Fibroblast of villous mesenchyme (primary cell): Measurements from ENCODE around the gene SLC10A3. TPM values are rescaled to one million over a fixed set of nuclear protein-coding genes. Genes with fewer than 3 reads are reported as not detected.

Experiments used
- DNase-seq: peaks from one replicate; pipeline ENCODE4 v3.0.0-alpha.2; 2010; ENCODE audit warnings: low read depth
- H3K4me3 ChIP-seq: 2 replicates; pipeline ENCODE4 v1.5.1; 2011; ENCODE audit warnings: low read depth, mild to moderate bottlenecking, low read length
- total RNA-seq: library from RNA; depleted of rRNA; stranded (reverse); fragments of >200 nt; gene quantifications from 2 replicates; pipeline ENCODE4 v1.2.3, GENCODE V29; 2012
- TF ChIP-seq, protein P1 (sequence below): IDR thresholded peaks from 2 replicates; pipeline ENCODE4 v1.5.1; 2012; ENCODE audit warnings: low read depth, mild to moderate bottlenecking, low read length; ENCODE audit not compliant: insufficient read depth

Gene SLC10A3
- total RNA-seq, 1 donor = 31.5 TPM

DNA sequence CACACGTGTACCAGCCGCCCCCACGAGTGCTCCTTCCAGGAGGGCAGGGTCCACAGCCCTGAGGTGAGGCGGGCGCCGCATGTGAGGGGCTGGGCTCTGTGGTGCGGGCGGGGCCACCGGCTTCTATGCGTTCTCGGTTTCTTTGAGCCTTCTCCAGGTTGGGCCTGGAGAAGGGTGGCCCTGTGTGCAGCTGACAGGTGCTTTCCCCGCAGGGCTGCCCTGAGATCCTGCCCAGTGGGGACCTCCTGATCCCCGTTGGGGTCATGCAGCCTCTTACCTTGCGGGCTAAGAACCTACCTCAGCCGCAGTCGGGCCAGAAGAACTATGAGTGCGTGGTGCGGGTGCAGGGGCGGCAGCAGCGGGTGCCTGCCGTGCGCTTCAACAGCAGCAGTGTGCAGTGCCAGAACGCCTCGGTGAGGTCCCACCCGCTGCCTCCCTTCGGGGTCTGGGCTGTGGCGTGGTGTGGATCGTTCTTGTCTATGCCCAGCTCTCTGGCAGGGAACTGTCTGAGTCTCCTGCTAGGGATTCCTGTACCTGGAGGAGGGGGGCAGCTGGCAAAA, 25.5 kb downstream of the SLC10A3 start:
- no peak overlapping the region for H3K4me3 ChIP-seq
- TF ChIP-seq, protein P1, sequence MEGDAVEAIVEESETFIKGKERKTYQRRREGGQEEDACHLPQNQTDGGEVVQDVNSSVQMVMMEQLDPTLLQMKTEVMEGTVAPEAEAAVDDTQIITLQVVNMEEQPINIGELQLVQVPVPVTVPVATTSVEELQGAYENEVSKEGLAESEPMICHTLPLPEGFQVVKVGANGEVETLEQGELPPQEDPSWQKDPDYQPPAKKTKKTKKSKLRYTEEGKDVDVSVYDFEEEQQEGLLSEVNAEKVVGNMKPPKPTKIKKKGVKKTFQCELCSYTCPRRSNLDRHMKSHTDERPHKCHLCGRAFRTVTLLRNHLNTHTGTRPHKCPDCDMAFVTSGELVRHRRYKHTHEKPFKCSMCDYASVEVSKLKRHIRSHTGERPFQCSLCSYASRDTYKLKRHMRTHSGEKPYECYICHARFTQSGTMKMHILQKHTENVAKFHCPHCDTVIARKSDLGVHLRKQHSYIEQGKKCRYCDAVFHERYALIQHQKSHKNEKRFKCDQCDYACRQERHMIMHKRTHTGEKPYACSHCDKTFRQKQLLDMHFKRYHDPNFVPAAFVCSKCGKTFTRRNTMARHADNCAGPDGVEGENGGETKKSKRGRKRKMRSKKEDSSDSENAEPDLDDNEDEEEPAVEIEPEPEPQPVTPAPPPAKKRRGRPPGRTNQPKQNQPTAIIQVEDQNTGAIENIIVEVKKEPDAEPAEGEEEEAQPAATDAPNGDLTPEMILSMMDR = no peak

DNA sequence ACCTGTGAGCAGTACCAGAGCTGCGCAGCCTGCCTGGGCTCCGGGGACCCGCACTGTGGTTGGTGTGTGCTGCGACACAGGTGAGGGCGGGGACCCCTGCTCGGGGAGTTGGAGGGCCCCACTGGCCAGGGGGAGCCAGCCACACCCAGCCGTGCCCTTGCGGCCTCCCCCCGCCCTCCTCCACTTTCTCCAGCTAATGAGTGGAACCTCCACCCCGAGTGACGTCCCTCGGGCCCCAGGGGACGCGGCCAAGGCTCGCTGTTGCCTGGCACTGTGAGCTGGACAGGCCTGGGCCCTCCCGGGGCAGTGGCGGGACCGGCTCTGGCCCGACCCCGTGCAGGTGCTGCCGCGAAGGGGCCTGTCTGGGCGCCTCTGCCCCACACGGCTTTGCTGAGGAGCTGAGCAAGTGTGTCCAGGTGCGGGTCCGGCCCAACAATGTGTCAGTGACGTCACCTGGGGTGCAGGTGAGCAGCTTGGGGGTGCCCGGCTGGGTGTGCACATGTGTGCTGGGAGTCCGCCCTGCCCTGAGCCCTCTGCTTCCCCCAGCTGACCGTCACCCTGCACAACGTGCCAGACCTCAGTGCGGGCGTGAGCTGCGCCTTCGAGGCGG, 26.7 kb downstream of the SLC10A3 start:
- TF ChIP-seq, protein P1 = no peak
- no peak for DNase-seq
- no peak overlapping the region for H3K4me3 ChIP-seq

More for the DNA sequence above, 25.5 kb downstream of the SLC10A3 start:
- DNase-seq = no peak

DNA sequence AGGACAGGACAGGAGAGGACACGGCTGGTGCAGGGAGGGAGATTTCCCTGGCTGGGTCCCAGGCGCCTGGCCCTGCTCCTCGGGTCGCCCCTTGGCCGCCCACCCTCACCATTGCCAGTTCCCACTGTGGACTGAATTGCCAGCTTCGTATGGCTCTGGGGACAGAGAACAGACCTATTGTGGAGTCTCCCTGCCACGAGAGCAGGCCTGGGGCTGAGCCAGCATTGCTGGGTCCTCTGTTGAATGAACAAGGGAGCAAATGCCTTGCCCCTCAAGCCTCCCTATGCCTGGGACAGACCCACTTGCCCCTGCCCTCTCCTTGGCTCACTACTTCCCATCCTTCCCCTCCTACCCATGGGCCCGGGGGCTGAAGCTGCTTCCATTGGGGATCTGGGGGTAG, 28.0 kb downstream of the SLC10A3 start:
- no peak for DNase-seq
- TF ChIP-seq, protein P1 = no peak
- H3K4me3 ChIP-seq = no peak overlapping the region

DNA sequence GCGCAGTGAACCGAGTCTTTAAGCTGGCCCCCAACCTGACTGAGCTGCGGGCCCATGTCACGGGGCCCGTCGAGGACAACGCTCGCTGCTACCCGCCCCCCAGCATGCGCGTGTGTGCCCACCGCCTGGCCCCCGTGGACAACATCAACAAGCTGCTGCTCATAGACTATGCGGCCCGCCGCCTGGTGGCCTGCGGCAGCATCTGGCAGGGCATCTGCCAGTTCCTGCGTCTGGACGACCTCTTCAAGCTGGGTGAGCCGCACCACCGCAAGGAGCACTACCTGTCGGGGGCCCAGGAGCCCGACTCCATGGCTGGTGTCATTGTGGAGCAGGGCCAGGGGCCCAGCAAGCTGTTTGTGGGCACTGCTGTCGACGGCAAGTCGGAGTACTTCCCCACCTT, 30.1 kb downstream of the SLC10A3 start:
- DNase-seq = no peak
- H3K4me3 ChIP-seq = peak overlapping the region; percentile 75
- TF ChIP-seq, protein P1 = peak; percentile 28

DNA sequence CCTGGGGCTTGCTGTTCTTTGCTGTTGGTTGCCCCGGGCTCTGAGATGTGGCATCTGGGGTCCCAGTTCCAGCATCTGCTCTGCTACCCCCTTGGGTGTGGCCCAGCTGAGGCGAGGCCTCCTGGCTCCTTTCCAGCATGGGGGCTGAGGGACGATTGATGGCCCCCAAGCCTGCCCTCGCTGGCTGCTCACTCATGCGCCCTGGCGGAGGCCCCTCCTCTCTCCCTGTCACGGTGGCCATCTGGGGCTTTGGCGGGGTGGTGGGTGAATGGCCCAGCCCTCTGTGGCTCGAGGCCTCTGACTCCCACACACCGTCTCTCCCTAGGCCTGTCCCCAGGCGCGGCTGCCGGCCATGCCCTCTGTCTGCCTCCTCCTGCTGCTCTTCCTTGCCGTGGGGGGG, 30.6 kb downstream of the SLC10A3 start:
- TF ChIP-seq, protein P1 = no peak
- H3K4me3 ChIP-seq = peak overlapping the region; percentile 75
- DNase-seq = no peak

DNA sequence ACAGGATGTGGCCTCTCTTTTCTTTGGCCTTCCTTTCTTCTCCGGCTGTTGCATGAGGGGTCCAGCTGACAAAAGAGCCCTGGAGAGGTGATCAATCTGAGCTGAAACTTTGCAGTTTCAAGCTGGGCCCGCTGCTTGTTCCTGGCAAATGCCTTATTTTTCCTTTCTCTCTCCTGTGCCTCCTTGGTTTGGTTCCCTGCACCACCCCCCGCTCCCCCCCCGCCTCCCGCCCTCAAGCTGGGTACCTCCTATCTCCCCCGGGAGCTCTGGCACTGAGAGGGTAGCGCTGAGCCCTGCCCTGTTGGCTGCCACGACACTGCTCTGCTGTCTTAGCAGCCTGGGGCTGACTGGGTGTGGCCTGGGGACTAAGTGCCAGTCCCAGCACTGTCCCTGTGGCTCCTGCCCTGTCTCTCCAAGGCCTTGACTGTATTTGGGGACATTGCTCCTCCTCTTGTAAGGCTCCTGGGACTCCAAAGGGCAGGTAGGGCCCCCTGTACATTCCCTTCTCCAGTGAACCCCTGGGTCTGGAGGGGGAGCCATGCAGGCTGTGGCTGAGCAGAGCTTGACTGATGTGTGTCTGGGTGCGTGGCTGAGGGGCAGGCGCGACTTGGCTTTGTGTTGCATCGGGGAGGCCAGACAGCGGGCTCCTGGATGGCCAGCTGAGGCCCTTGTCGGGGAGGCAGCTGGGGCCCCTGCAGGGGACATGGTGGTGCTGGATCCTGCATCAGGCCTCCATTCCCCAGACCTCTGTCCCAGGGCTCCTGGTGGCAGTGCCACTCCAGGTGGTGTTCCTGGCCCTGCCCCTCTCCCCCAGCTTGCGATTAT, 31.3 kb downstream of the SLC10A3 start:
- peak overlapping the region; percentile 75 for H3K4me3 ChIP-seq
- DNase-seq = no peak
- TF ChIP-seq, protein P1 = no peak
